Right cardiac atrium (tissue), 5 donors: ENCODE measurements around the gene FKBP1C. TPM values are rescaled to one million over a fixed set of nuclear protein-coding genes. Genes with fewer than 3 reads are reported as not detected.

Source experiments
- polyA plus RNA-seq: library from polyadenylated mRNA; stranded (reverse); fragments of 200-250 nt; gene quantifications from one replicate; pipeline ENCODE4 v1.2.3, GENCODE V29; 2013
- total RNA-seq, 4 donors: library from RNA; stranded (reverse); fragmentation: NEBNext Ultra II Directional; extraction: Animal tissue kit (Norgen Biotek cat#: 25700); gene quantifications; one replicate each; pipeline ENCODE4 v1.2.1, GENCODE V29; 2021
- donor health status: healthy with polysubstance abuse.
- donor health status: DM: no; HTN: yes; CAD: no.
- donor health status: DM: no; HTN: no; CAD: no.
- donor health status: DM: no; HTN: yes; CAD: no; lungs with severe emphysema.
- donor health status: DM: yes; HTN: yes; CAD: no.

The FKBP1C gene
- total and polyA plus RNA-seq, 5 donors = 0.18 to 0.62 (median 0.32) TPM; not detected in 1

Other genes with a start within 250 kb of the FKBP1C start
- gene LGSN, start 108.5 kb downstream of the FKBP1C start, total RNA-seq = not detected
- not detected for gene LGSN, start 108.5 kb downstream of the FKBP1C start, polyA plus RNA-seq